ENCODE data around the gene ARL10. TPM values are rescaled to one million over a fixed set of nuclear protein-coding genes. Genes with fewer than 3 reads are reported as not detected.

ARL10 gene
- polyA plus RNA-seq, 1 of the 3 experiments (the other 2 are of a cell fraction), result 4.6 TPM

GRCh38 chr5:176379881-176380280 is 14.6 kb downstream of the ARL10 start:
- H3K4me1 ChIP-seq (ENCODE audit: control insufficient read depth in 1 of 2, insufficient read depth in 2 of 2, low read depth in 1 of 2, low read length in 1 of 2), result no peaks in the 10 kb centered on the region; a peak in 1 of 4 replicates
- no peak overlapping the region for H3K4me3 ChIP-seq (ENCODE audit: low read depth in 2 of 2, low read length in 1 of 2)
- no peak overlapping the region for H3K4me2 ChIP-seq
- TF ChIP-seq RAD21 (IDR thresholded peaks at IDR 0.05; ENCODE audit: low read length) (no peak), FOXJ3 (CRISPR knock-in tag; IDR thresholded peaks at IDR 0.05) (no peak), USF2 (IDR thresholded peaks at IDR 0.05; ENCODE audit: borderline replicate concordance, low read depth, low read length) (no peak), RCOR1 (IDR thresholded peaks at IDR 0.05; ENCODE audit: low read length) (no peak), PBX3 (IDR thresholded peaks at IDR 0.05) (no peak), SMC3 (IDR thresholded peaks at IDR 0.05; ENCODE audit: low read depth, low read length) (no peak), TEAD4 (IDR thresholded peaks at IDR 0.05; ENCODE audit: borderline replicate concordance, insufficient read depth) (no peak), YY1 (IDR thresholded peaks at IDR 0.05; ENCODE audit: low read depth) (no peak), RFX5 (IDR thresholded peaks at IDR 0.05; ENCODE audit: low read length) (no peak), MEF2A (IDR thresholded peaks at IDR 0.05; ENCODE audit: borderline replicate concordance, low read depth) (no peak), POLR2AphosphoS5 (IDR thresholded peaks at IDR 0.05; ENCODE audit: low read depth, low read length) (no peak), ZBTB33 (IDR thresholded peaks at IDR 0.05; ENCODE audit: borderline replicate concordance, low read depth) (no peak), EZH2phosphoT487 (IDR thresholded peaks at IDR 0.05; ENCODE audit: borderline replicate concordance, low read depth) (no peak), CTCF (IDR thresholded peaks at IDR 0.05) (no peak), RXRA (IDR thresholded peaks at IDR 0.05; ENCODE audit: borderline replicate concordance, low read depth) (no peak), JUND (IDR thresholded peaks at IDR 0.05) (no peak), GABPA (IDR thresholded peaks at IDR 0.05; ENCODE audit: low read depth) (no peak), USF1 (IDR thresholded peaks at IDR 0.05; ENCODE audit: borderline replicate concordance, low read depth) (no peak), MXI1 (IDR thresholded peaks at IDR 0.05; ENCODE audit: low read depth, low read length) (no peak)
- H3K9ac ChIP-seq, result no peak overlapping the region
- DNase-seq, result no peak
- H3K79me2 ChIP-seq (ENCODE audit: insufficient read depth), result no peaks in the 10 kb centered on the region
- peaks cover 3% of the 10 kb centered on the region for H3F3A ChIP-seq (replicated peaks; ENCODE audit: insufficient read depth)
- no peaks in the 10 kb centered on the region for H3K9me2 ChIP-seq
- WGBS (ENCODE audit: low lambda C conversion rate), result 88% methylated on average over 3 of the region's 3 CpGs
- H3K27ac ChIP-seq (ENCODE audit: low read depth in 2 of 2, low read length in 1 of 2), result no peak overlapping the region
- peaks cover 17 to 38% of the 10 kb centered on the region in 2 experiments for H3K36me3 ChIP-seq (replicated peaks in 1 of 2; ENCODE audit: control insufficient read depth in 1 of 2, insufficient read depth in 2 of 2, low read length in 1 of 2)
- ChIA-PET POLR2A (interaction anchor here (0.6 to 1.3 kb wide), 2 partner anchors 8 to 10 kb away, joined by 3 read pairs; partner anchors contain the start of genes HIGD2A and NOP16), CTCF (no interaction called here)
- no peaks in the 10 kb centered on the region for H4K20me1 ChIP-seq (ENCODE audit: insufficient read depth)
- no peaks in the 10 kb centered on the region for H3K9me3 ChIP-seq
- H3K27me3 ChIP-seq (ENCODE audit: insufficient read depth), result no peaks in the 10 kb centered on the region
- no peak overlapping the region for H2AFZ ChIP-seq (ENCODE audit: low read depth)

All from SK-N-SH (cell line).